GM19397 (cell line): Measurements from ENCODE around the gene RABGAP1L.
"Not testable (repeated sequence)": the region's sequence is repeated elsewhere in the genome, so short reads cannot be mapped to it uniquely, and the experiment has no call there.

ENCODE experiments used
- ATAC-seq: cut with Tn5 transposase; IDR thresholded peaks from one replicate; pipeline ENCODE4 v1.9.1; 2021; ENCODE audit warnings: mild to moderate bottlenecking, moderate library complexity; ENCODE audit not compliant: unreplicated experiment

Gene RABGAP1L

DNA sequence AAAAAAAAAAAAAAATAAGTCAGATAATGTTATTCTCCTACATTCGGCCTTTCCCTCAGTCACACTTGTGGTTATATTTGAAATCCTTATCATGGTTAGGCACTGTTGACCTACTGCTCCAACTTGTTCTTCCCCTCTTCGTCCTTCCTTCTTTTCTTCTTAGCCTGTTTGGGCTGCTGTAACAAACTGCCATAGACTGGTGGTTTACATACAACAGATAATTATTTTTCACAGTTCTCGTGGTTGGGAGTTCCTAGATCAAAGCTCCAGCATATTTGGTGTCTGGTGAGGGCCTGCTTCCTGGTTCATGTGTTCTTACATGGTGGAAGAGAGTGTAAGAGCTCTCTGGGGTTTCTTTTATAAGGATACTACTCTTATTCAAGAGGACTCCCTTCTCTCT lies 73.4 kb downstream of the RABGAP1L start:
- ATAC-seq = no peak

DNA sequence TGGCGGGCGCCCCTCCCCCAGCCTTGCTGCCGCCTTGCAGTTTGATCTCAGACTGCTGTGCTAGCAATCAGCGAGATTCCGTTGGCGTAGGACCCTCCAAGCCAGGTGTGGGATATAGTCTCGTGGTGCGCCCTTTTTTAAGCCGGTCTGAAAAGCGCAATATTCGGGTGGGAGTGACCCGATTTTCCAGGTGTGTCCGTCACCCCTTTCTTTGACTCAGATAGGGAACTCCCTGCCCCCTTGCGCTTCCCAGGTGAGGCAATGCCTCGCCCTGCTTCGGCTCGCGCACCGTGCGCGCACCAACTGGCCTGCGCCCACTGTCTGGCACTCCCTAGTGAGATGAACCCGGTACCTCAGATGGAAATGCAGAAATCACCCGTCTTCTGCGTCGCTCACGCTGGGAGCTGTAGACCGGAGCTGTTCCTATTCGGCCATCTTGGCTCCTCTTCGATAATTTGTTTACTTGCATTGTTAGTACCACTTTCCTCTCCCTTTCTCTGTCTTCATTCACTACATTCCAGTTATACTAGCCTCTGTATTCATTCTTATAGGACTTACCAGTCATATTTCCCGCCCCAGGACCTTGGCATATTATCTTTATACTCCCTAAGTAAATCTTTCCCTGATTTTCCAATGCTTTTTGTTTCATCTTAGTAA lies 79.7 kb downstream of the RABGAP1L start:
- ATAC-seq = not testable (repeated sequence)

DNA sequence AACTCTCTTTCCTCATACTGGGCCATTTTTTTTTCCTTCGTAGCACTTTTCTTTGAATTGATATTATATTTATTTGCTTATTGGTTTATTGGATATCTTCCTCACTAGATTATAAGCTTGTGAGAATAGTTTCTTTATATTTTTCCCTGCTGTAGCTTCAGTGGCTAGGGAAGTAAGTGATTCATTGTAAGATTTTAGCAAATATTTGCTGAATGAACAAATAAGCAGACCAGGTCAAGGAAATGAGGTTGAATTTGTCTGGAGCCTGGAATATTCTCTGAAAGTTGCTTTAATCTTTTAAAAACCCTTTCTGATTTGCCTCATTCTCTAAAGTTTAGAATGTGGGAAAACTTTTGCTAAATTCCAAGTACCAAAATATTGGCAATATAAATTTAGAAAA lies 80.2 kb downstream of the RABGAP1L start:
- ATAC-seq = no peak

DNA sequence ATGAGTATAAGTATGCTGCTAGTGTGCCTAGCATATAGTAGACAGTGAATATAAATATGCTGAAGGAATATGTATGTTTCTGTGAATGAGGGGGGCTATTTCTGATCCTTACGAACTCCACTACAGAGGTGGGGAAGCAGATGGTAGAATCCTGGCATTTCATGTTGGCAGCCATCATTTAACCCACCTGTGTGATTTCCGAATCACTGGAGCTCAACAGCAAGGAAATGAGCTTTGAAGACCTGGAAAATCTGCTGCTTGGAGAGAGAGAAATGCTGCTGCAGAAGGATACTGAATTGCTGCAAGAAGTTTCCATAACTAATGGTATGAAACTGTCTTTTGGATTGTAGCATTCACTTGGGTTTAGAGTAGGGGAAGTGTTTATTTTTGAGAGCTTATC lies 83.5 kb downstream of the RABGAP1L start:
- ATAC-seq = no peak

DNA sequence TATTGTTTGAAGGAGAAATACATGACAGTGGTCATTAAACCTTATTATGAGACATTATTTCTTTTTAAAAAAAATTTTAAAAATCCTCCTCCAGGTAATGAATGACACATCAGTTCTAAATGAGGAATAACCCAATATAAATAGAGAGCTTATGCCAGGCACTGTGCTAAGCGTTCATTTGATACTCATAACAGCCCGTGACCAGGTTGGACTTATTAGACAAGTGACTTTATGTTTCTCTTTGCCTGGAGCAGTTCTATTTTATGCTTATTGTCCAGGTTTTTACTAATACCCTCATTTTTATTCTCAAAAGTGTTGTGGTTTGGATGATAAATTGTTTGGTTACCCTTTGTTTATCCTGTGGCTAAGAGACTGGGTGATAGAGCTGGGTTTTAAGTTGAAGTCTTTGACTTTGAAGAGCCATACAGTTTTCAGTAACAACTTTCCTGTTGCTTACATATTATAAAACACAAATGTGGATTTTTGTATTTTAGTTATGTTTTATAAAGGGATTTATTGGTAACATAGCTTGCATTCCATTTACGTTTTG lies 84.2 kb downstream of the RABGAP1L start:
- no peak for ATAC-seq

DNA sequence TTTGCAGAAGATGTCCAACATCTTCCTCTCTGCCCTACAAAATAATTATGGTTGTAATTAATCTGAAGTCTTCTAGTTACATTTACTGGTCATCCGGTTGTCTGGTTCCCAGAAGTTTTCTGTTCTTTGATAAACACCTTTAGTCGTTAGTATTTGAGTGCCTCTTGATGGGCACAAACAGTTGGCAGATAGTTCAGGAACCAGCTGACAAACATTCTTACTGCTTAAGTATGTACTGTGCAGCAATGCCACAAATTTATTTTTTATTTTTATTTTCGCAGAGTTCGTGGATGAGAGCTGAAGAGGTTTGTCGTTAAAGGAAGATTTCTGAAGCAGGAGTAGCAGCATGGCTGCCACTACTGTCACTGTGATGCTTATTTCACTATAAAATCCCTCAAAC lies 84.7 kb downstream of the RABGAP1L start:
- ATAC-seq = no peak

DNA sequence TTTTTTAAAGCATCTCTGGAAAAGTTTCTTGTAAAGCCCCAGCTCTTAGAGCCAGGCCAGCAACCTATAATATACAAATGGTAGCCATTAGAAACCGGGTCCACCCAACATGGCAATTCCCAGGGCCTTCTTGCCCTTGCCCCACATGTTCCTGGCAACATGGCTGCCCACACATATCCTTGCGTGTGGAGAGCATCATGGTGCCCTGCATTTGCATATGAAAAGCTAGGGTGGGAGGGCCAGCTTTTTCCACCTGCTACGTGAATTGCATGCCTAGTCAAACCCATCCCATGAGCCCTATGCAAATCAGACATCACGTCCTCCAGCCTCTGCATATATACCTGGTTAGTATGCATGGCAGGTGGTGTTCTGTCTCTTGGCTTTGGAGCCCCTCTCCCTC lies 88.2 kb downstream of the RABGAP1L start:
- no peak for ATAC-seq

DNA sequence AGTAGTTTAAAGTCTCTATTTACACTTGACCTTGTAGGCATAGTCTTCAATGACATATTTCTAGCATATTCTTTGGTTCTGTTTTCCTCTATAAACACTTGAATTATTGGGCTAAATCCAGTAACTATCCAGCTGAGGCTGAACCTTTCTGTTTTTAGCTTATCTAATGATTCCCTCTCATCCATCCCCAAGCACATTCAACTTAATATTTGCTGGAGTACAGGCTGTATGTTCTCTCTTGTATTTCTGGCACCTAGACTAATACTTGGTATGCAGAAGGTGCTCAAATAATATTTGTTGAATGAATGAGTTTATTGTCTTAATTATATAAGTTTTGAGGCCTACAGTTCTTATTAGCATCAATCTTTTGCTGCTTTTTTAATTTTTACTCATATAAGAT lies 88.7 kb downstream of the RABGAP1L start:
- no peak for ATAC-seq

DNA sequence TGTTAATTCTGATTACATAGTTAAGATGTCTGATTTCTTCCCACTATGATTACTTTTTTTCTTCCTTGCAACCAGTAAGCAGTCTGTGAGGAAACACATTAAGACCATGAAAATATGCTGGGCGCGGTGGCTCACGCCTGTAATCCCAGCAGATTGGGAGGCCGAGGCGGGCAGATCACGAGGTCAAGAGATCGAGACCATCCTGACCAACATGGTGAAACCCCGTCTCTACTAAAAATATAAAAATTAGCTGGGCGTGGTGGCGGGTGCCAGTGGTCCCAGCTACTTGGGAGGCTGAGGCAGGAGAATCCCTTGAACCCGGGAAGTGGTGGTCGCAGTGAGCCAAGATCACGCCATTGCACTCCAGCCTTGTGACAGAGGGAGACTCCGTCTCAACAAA lies 97.1 kb downstream of the RABGAP1L start:
- not testable (repeated sequence) for ATAC-seq

DNA sequence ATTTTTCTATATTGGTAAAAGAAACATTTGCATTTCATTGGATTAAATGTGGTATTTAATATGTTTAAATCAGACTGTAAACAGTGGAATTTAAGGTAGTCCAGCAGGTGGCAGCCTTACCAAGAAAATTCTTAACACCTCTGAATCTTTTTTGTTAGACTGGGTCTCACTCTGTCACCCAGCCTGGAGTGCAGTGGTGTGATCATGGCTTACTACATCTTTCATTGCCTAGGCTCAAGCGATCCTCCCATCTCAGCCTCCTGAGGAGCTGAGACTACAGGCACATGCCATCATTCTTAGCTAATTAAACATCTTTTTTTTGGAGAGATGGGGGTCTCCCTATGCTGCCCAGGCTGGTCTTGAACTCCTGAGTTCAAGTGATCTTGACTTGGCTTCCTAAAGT lies 98.8 kb downstream of the RABGAP1L start:
- ATAC-seq = no peak

DNA sequence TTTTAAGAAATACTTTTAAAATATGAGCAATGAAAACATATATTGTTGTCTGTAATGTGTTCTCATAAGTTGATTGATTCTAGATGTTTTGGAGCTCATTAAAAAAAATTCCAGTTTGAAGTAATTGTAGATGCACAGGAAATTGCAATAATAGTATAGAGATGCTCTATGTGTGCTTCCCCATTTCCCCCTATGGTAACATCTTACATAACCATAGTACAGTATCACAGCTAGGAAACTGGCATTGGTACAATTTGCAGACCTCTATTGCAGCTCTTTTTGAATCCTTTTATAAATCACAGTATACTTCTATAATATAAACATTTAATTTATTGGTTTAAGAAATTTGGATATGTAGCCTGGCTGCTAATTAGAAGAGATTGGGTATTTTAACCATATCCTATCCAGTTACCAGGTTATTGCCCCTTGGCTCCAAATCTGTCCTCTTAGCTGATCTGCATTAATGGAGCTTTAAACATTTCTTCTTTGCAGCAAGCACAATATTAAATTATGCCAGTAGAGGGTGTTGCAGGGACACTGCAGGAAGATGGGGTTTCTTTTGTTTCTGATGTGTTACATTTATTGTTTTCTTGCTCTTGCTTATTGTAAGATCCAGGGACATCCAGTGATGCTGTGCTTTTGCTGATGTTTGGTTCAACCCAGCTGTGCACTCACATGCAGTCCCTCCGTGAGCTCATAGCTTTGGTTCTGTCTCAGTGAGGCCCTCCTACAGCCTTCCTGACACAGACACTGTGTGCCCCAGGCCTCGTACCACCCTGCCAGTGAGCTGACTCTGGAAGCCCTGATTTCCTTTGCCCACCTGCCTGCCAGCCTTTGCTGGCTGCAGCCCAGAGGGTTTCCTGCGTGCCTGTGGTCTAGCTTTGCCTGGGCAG lies 103.3 kb downstream of the RABGAP1L start:
- no peak for ATAC-seq

DNA sequence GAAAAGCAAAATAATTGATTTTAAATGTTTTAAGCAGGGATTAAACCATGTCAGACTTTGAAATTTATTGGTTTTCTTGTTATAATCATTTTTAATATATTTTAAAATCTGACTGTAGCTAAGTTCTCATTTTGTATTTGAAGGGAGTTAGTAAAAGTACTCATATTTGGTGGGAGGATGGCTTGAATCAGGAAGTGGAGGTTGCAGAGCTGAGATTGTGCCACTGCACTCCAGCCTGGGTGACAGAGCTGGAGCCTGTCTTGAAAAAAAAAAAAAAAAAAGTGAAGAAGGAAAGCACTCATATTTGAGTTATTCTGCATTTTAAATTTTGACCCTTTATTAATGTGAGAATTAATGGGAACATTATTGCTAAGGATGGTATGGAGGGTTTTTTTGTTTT lies 106.0 kb downstream of the RABGAP1L start:
- ATAC-seq = no peak

DNA sequence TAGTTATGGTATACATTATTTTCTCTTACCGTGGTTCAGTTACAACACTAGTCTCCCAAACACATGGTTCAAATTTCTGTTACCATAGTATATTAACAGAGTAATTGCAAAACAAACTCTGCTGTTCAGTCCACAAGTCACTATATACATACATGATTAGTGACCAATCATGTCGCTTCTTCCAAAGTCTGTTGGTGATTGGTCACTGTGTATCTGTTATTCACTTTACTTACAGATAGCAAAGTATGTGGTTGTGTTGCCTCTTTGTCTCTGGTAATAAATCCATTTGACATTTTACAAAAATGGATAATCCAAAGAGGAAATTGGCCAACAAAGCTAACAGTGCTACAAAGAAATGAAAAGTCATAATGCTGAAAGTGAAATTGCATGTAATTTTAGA lies 107.2 kb downstream of the RABGAP1L start:
- ATAC-seq = no peak

DNA sequence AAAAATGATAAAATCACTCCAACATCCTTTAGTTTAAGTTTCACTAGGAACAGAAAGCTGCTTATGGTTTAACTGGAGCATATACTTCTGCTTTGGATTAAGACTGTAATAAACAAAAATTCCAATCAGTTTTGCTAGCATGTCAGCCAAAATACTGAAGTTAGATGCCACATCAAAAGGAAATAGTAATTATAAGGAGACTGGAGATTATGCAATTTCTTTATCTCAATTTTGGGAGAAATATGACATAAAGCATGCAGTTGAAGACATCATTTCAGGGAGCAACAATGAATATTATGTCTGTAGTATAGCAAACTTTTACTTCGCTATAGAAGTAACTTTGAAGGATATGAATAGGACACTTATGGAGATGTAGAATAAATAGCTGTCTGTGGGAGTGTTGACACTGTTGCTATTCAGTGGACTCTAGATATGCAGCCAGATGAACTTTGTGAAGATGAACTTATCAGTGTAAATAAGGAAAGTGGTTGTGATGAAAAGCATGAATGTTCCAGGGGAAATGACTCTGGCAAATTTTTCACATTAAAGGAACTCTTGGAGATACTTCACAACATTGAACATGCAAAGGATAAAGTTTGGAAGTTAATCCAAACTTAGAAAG lies 107.8 kb downstream of the RABGAP1L start:
- no peak for ATAC-seq

DNA sequence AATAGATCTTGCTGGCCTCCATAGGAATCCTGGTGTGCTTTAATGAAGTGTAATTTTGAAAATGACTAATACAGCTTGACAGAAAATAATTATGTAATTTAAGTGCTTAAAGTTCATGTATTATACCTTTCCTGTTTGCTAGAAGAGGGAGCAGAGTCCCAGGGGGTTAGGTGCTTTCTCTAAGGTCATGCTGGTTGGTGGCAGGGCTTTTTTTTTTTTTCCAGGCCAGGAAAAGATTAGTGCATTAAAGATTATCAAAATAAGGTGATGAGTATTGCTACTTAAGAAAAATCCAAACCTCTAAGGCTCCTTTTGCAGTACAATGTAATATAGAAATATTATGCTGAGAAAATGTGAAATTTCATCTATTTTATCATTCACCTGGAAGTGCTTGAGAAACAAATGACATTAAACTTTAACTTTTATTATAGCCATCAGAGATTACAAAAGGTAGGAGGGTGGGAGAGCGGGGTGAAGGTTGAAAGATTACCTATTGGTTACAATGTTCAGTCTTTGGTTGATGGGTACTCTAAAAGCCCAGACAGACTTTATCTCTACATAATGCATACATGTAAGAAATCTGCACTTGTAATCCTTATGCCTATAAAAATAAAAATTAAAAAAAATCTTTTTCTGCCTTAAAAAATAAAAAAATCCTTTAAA lies 110.8 kb downstream of the RABGAP1L start:
- no peak for ATAC-seq

DNA sequence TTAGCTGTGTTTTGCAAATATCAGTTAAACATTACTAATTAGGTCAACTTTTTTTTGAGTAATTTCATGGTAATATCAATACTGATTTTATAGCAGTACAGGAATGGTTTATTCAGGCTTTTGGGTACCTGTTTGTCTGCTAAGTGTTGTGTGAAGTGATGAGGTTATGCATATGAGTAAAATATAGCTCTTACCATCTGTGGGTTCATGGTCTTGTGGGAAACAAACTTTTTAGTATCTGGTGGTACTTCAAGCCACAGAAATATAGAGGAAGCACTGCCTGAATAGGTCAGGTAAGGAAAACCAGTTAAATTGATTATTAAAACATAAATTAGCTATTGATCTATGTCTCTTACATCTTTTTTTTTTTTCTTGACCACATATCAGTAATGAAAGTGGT lies 113.9 kb downstream of the RABGAP1L start:
- ATAC-seq = no peak

DNA sequence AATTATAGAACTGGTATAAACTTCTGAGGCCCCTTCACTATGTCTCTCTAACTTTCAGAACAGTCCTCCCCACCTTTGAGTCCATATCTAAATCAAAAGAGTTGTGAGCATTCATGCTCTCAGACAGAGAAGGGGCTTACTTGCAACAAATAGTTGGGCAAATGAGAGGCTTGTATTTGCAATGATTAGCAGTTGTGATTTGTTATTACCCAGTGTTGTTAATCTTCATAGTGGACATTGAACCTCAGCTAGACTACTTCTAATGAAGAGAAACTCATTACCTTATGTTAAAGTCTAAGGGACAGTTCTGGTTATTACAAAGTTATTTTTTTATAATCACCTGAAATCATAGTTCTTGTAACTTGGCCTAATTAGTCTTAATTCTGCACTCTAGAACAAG lies 114.5 kb downstream of the RABGAP1L start:
- ATAC-seq = no peak

DNA sequence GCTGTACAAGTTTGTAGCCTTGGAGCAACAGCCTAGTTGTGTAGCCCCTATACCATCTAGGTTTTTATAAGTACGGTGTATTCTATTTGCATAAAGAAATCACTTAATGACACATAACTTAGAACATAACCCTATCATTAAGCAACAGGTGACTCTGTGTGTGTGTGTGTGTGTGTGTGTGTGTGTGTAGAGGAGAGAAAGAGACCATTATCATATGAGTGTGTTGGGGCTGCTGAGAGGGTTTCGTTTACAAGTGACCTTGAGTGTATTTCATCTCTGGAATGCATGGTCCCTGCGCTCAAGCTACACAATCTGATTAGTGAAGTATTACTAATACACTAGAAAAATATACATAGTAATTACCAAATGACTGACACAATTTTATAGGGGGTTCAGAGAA lies 115.1 kb downstream of the RABGAP1L start:
- ATAC-seq = no peak

DNA sequence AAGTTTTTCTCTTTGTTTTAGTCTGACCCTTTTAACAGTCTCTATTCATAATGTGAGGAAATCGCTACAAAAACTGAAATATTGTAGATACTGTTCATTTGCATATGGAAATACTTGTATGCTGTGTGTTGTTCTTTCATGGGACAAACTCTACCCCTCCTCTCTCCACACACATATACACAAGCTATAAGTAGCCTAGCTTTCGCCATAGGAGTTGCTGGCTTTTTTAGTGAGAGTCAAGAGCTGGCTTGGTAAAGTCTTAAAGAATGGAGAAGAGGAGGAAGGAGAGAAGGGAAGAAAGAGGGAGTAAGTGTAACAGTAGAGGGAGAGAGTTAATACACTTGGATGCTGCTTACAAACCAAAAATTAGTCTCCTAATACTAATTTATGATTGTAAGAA lies 115.6 kb downstream of the RABGAP1L start:
- ATAC-seq = no peak

DNA sequence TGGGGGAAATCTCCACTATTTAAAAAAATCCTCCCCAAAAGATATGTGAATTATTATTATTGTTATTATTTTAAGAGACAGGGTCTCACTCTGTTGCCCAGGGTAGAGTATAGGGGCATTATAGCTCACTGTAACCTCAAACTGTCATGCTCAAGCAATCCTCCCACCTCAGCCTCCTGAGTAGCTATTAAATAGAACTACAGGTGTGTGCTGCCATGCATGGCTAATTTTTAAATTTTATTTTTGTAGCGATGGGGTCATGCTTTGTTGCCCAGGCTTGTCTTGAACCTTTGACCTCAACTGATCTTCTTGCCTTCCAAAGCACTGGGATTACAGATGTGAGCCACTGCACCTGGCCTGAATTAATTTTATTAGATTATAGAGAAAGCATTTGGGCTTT lies 116.8 kb downstream of the RABGAP1L start:
- ATAC-seq = no peak

DNA sequence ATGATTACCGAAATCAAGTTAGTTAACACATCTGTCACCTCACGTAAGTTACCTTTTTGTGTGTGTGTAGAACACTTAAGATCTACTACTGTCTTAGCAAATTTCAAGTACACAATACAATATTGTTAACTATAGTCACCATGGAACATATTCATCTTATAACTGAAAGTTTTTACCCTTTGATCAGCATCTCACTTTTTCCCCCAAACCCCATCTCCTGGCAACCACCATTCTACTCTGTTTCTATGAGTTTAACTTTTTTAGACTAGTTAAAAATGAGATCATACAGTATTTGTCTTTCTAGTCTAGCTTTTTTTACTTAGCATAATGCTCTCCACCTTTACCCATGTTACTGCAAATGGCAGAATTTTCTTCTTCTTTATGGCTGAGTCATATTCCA lies 124.7 kb downstream of the RABGAP1L start:
- ATAC-seq = no peak
